COR-L47 (cell line): Measurements from ENCODE around the gene SUCLG2.
"Not testable (repeated sequence)": the region's sequence is repeated elsewhere in the genome, so short reads cannot be mapped to it uniquely, and the experiment has no call there.

Experiments
- DNase-seq: peaks from one replicate; lab custom pipeline; 2025; lab: John Stamatoyannopoulos, UW

Gene SUCLG2

GRCh38 chr3:67609709-67610108 is 44.7 kb downstream of the SUCLG2 start:
- DNase-seq, result no peak

- DNase-seq, result no peak
Measured at GRCh38 chr3:67608034-67608433, 46.4 kb downstream of the SUCLG2 start.

GRCh38 chr3:67605377-67605776 is 49.0 kb downstream of the SUCLG2 start:
- DNase-seq, result no peak

- DNase-seq, result no peak
Measured at GRCh38 chr3:67602816-67603215, 51.6 kb downstream of the SUCLG2 start.

GRCh38 chr3:67601919-67602608 is 52.3 kb downstream of the SUCLG2 start:
- DNase-seq, result no peak

- no peak for DNase-seq
Measured at GRCh38 chr3:67601385-67601784, 53.0 kb downstream of the SUCLG2 start.

- DNase-seq, result no peak
Measured at GRCh38 chr3:67599821-67600220, 54.6 kb downstream of the SUCLG2 start.

- no peak for DNase-seq
Measured at GRCh38 chr3:67598814-67599556, 55.4 kb downstream of the SUCLG2 start.

- no peak for DNase-seq
Measured at GRCh38 chr3:67595424-67595823, 59.0 kb downstream of the SUCLG2 start.

GRCh38 chr3:67593761-67594234 is 60.6 kb downstream of the SUCLG2 start:
- no peak for DNase-seq

GRCh38 chr3:67592057-67592456 is 62.4 kb downstream of the SUCLG2 start:
- no peak for DNase-seq

- no peak for DNase-seq
Measured at GRCh38 chr3:67587811-67588210, 66.6 kb downstream of the SUCLG2 start.

GRCh38 chr3:67587301-67587700 is 67.1 kb downstream of the SUCLG2 start:
- no peak for DNase-seq

- not testable (repeated sequence) for DNase-seq
Measured at GRCh38 chr3:67584608-67585007, 69.8 kb downstream of the SUCLG2 start.

GRCh38 chr3:67580430-67581000 is 73.9 kb downstream of the SUCLG2 start:
- no peak for DNase-seq

- DNase-seq, result no peak
Measured at GRCh38 chr3:67578416-67578815, 76.0 kb downstream of the SUCLG2 start.

- DNase-seq, result no peak
Measured at GRCh38 chr3:67576441-67576840, 78.0 kb downstream of the SUCLG2 start.

GRCh38 chr3:67569324-67569723 is 85.1 kb downstream of the SUCLG2 start:
- DNase-seq, result no peak

GRCh38 chr3:67567893-67568292 is 86.5 kb downstream of the SUCLG2 start:
- DNase-seq, result no peak

- DNase-seq, result no peak
Measured at GRCh38 chr3:67564973-67565372, 89.4 kb downstream of the SUCLG2 start.

- no peak for DNase-seq
Measured at GRCh38 chr3:67564008-67564407, 90.4 kb downstream of the SUCLG2 start.

- no peak for DNase-seq
Measured at GRCh38 chr3:67561667-67562394, 92.6 kb downstream of the SUCLG2 start.
